ENCODE measurements around the gene SMCO2. TPM values are rescaled to one million over a fixed set of nuclear protein-coding genes. Genes with fewer than 3 reads are reported as not detected.

SMCO2 gene
- total RNA-seq, 1 experiment from 2014 or later = 1.7 TPM

- H3K4me3 ChIP-seq (ENCODE audit: low read length) = no peak overlapping the region
- no peaks in the 10 kb centered on the region for H3K36me3 ChIP-seq (ENCODE audit: low read depth, low read length)
- H3K27me3 ChIP-seq (ENCODE audit: low read length) = no peaks in the 10 kb centered on the region
- H3K9ac ChIP-seq (ENCODE audit: low read length) = no peak overlapping the region
- H3K4me1 ChIP-seq (ENCODE audit: insufficient read depth, low read length) = peaks cover 36% of the 10 kb centered on the region
- peaks cover 3% of the 10 kb centered on the region for H3F3A ChIP-seq (ENCODE audit: low read length, unreplicated experiment)
- H2AFZ ChIP-seq (ENCODE audit: low read length) = no peak overlapping the region
- intact Hi-C loops (cut with micrococcal nuclease) = loop anchor here (5.0 kb wide), 1 partner anchor 121 kb away; no protein-coding TSS in a partner anchor
- no peaks in the 10 kb centered on the region for H4K20me1 ChIP-seq (ENCODE audit: low read length)
- no peaks in the 10 kb centered on the region for H3K79me2 ChIP-seq (ENCODE audit: low read length)
- ChIA-PET POLR2A (ENCODE audit: unreplicated experiment) (no interaction called here), CTCF (no interaction called here)
- no peak overlapping the region for H3K27ac ChIP-seq (ENCODE audit: low read length)
- no peaks in the 10 kb centered on the region for H3K9me3 ChIP-seq (ENCODE audit: low read length)
- DNase-seq (no peak), ATAC-seq (no peak)
- BruUV-seq (replicated peaks) = no TSS peak
- H3K9me2 ChIP-seq (replicated peaks; ENCODE audit: low read length) = no peaks in the 10 kb centered on the region
- TF ChIP-seq, protein P1, sequence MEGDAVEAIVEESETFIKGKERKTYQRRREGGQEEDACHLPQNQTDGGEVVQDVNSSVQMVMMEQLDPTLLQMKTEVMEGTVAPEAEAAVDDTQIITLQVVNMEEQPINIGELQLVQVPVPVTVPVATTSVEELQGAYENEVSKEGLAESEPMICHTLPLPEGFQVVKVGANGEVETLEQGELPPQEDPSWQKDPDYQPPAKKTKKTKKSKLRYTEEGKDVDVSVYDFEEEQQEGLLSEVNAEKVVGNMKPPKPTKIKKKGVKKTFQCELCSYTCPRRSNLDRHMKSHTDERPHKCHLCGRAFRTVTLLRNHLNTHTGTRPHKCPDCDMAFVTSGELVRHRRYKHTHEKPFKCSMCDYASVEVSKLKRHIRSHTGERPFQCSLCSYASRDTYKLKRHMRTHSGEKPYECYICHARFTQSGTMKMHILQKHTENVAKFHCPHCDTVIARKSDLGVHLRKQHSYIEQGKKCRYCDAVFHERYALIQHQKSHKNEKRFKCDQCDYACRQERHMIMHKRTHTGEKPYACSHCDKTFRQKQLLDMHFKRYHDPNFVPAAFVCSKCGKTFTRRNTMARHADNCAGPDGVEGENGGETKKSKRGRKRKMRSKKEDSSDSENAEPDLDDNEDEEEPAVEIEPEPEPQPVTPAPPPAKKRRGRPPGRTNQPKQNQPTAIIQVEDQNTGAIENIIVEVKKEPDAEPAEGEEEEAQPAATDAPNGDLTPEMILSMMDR (conservative IDR thresholded peaks at IDR 0.05; ENCODE audit: low read depth, low read length) = no peak
- no peak for TF ChIP-seq EZH2 (IDR thresholded peaks at IDR 0.05; ENCODE audit: low read length, unreplicated experiment)
- TF ChIP-seq EZH2phosphoT487 (IDR thresholded peaks at IDR 0.05; ENCODE audit: borderline replicate concordance, low read length) = no peak
- H3K4me2 ChIP-seq (ENCODE audit: low read length) = no peak overlapping the region
Observed at GRCh38 chr12:27463511-27464219, 17.1 kb downstream of the SMCO2 start.

GRCh38 chr12:27464220-27464554, 17.7 kb downstream of the SMCO2 start:
- CTCF ChIA-PET = no interaction called here
- H2AFZ ChIP-seq (ENCODE audit: low read length) = no peak overlapping the region

DNA sequence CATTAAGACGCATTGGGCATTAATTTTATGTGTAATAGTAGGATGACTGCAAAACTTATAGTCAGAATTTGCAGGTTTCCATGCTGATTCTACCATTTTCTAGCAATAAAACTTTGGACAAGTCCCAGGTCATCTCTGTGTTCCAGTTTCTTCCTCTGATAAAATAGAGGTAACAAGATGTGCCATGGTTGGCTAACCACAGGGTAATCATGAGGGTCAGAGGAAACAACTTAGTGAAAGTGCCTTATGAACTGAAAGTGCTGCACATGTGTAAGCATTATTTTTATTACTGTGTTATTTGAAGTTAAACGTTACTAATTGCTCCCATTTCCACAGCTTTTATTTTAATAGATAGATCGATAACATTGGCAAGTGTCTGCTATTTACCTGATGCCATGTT, 21.1 kb downstream of the SMCO2 start:
- H3K4me1 ChIP-seq (ENCODE audit: insufficient read depth, low read length) = peaks cover 5% of the 10 kb centered on the region
- intact Hi-C loops (cut with micrococcal nuclease) = no loop called here
- no peak for DNase-seq
- H3F3A ChIP-seq (ENCODE audit: low read length, unreplicated experiment) = no peaks in the 10 kb centered on the region
- no peaks in the 10 kb centered on the region for H4K20me1 ChIP-seq (ENCODE audit: low read length)
- no peak overlapping the region for H3K9ac ChIP-seq (ENCODE audit: low read length)
- BruUV-seq (replicated peaks) = no TSS peak
- H3K27ac ChIP-seq (ENCODE audit: low read length) = no peak overlapping the region
- H3K4me3 ChIP-seq (ENCODE audit: low read length) = no peak overlapping the region
- H3K27me3 ChIP-seq (ENCODE audit: low read length) = no peaks in the 10 kb centered on the region
- H3K36me3 ChIP-seq (ENCODE audit: low read depth, low read length) = no peaks in the 10 kb centered on the region
- H3K9me2 ChIP-seq (replicated peaks; ENCODE audit: low read length) = no peaks in the 10 kb centered on the region
- H2AFZ ChIP-seq (ENCODE audit: low read length) = no peak overlapping the region
- H3K9me3 ChIP-seq (ENCODE audit: low read length) = no peaks in the 10 kb centered on the region
- ChIA-PET POLR2A (ENCODE audit: unreplicated experiment) (no interaction called here), CTCF (interaction anchor here (0.6 kb wide), 1 partner anchor 26 kb away, joined by 5 read pairs; no protein-coding TSS in a partner anchor)
- TF ChIP-seq, protein P1 (conservative IDR thresholded peaks at IDR 0.05; ENCODE audit: low read depth, low read length) = no peak
- TF ChIP-seq EZH2 (IDR thresholded peaks at IDR 0.05; ENCODE audit: low read length, unreplicated experiment) (no peak), EZH2phosphoT487 (IDR thresholded peaks at IDR 0.05; ENCODE audit: borderline replicate concordance, low read length) (no peak)
- no peak for ATAC-seq
- H3K4me2 ChIP-seq (ENCODE audit: low read length) = no peak overlapping the region
- H3K79me2 ChIP-seq (ENCODE audit: low read length) = no peaks in the 10 kb centered on the region

More at GRCh38 chr12:27464220-27464554, 17.7 kb downstream of the SMCO2 start:
- no peaks in the 10 kb centered on the region for H4K20me1 ChIP-seq (ENCODE audit: low read length)
- no peak for TF ChIP-seq EZH2phosphoT487 (IDR thresholded peaks at IDR 0.05; ENCODE audit: borderline replicate concordance, low read length)
- TF ChIP-seq, protein P1 (conservative IDR thresholded peaks at IDR 0.05; ENCODE audit: low read depth, low read length) = no peak
- TF ChIP-seq EZH2 (IDR thresholded peaks at IDR 0.05; ENCODE audit: low read length, unreplicated experiment) = no peak
- ATAC-seq = no peak
- H3K4me2 ChIP-seq (ENCODE audit: low read length) = no peak overlapping the region
- H3K4me3 ChIP-seq (ENCODE audit: low read length) = no peak overlapping the region
- H3K9me2 ChIP-seq (replicated peaks; ENCODE audit: low read length) = no peaks in the 10 kb centered on the region
- H3K36me3 ChIP-seq (ENCODE audit: low read depth, low read length) = no peaks in the 10 kb centered on the region
- intact Hi-C loops (cut with micrococcal nuclease) = loop anchor here (5.0 kb wide), 1 partner anchor 122 kb away; no protein-coding TSS in a partner anchor
- H3K27me3 ChIP-seq (ENCODE audit: low read length) = no peaks in the 10 kb centered on the region
- H3F3A ChIP-seq (ENCODE audit: low read length, unreplicated experiment) = peaks cover 3% of the 10 kb centered on the region
- no peaks in the 10 kb centered on the region for H3K79me2 ChIP-seq (ENCODE audit: low read length)
- BruUV-seq (replicated peaks) = no TSS peak
- POLR2A ChIA-PET (ENCODE audit: unreplicated experiment) = no interaction called here
- H3K27ac ChIP-seq (ENCODE audit: low read length) = no peak overlapping the region
- no peak for DNase-seq
- H3K9ac ChIP-seq (ENCODE audit: low read length) = no peak overlapping the region
- H3K4me1 ChIP-seq (ENCODE audit: insufficient read depth, low read length) = peaks cover 36% of the 10 kb centered on the region
- no peaks in the 10 kb centered on the region for H3K9me3 ChIP-seq (ENCODE audit: low read length)
